CD4-positive, alpha-beta T cell (primary cell): ENCODE results near the gene PYGL. TPM values are rescaled to one million over a fixed set of nuclear protein-coding genes. Genes with fewer than 3 reads are reported as not detected.

Experiments used
- ATAC-seq: fragments of 200-7000 bp; cut with Tn5 transposase; one replicate; pipeline ENCODE4 v1.10.0; 2022; ENCODE audit warnings: mild to moderate bottlenecking; ENCODE audit not compliant: poor library complexity
- CTCF ChIA-PET: fragments of 350-600 bp; sonication (Branson Sonifier 250); formaldehyde crosslinking; loops from one replicate; lab custom pipeline; 2021; ENCODE audit warnings: antibody characterized with exemption, inconsistent platforms; lab: Charles Lee
- POLR2A ChIA-PET: fragments of 350-600 bp; sonication (Branson Sonifier 250); formaldehyde crosslinking; loops from one replicate; lab custom pipeline; 2021; ENCODE audit warnings: antibody characterized with exemption, inconsistent platforms; lab: Charles Lee
- DNase-seq, 14 experiments: peaks; one replicate each; pipeline ENCODE4 v3.0.0-alpha.2; 2013 to 2020; ENCODE audit warnings: mixed read lengths in 2 of 14
- H3K27ac ChIP-seq, 2 donors: one replicate each; pipeline versions ENCODE4 v1.5.1 to v1.7.0; 2013; ENCODE audit warnings: low read length in 2 of 2, low read depth in 1 of 2, mild to moderate bottlenecking in 1 of 2
- H3K27me3 ChIP-seq, 2 experiments: 1 replicate in 1 of 2; 2 replicates in 1 of 2; pipeline versions ENCODE4 v1.6.1 to v1.7.0; 2013; ENCODE audit warnings: low read length in 2 of 2, control low read depth in 1 of 2, mild to moderate bottlenecking in 1 of 2, moderate library complexity in 1 of 2; ENCODE audit not compliant: insufficient read depth in 2 of 2, control insufficient read depth in 1 of 2
- H3K36me3 ChIP-seq: one replicate; pipeline ENCODE4 v1.6.1; 2013; ENCODE audit warnings: low read length, control low read depth; ENCODE audit not compliant: insufficient read depth
- H3K4me1 ChIP-seq: one replicate; pipeline ENCODE4 v1.6.1; 2013; ENCODE audit warnings: low read length, control low read depth; ENCODE audit not compliant: insufficient read depth
- H3K4me3 ChIP-seq: one replicate; pipeline ENCODE4 v1.5.1; 2013; ENCODE audit warnings: mild to moderate bottlenecking, low read length, moderate library complexity
- H3K9me3 ChIP-seq, 2 experiments: 1 replicate in 1 of 2; 2 replicates in 1 of 2; pipeline versions ENCODE4 v1.6.1 to v1.7.0; 2013; ENCODE audit warnings: low read length in 2 of 2, mild to moderate bottlenecking in 2 of 2, control low read depth in 1 of 2, moderate library complexity in 1 of 2; ENCODE audit not compliant: control insufficient read depth in 1 of 2, insufficient read depth in 1 of 2
- H3K27ac Mint-ChIP-seq: one replicate; pipeline ENCODE4 v1.8.0; 2020; ENCODE audit warnings: mixed read lengths
- H3K27me3 Mint-ChIP-seq: one replicate; pipeline ENCODE4 v1.8.0; 2021; ENCODE audit warnings: mixed read lengths
- H3K36me3 Mint-ChIP-seq: one replicate; pipeline ENCODE4 v1.8.0; 2021; ENCODE audit warnings: low read depth, mixed read lengths
- H3K4me1 Mint-ChIP-seq: one replicate; pipeline ENCODE4 v1.8.0; 2021; ENCODE audit warnings: low read depth, mixed read lengths
- H3K4me3 Mint-ChIP-seq: one replicate; pipeline ENCODE4 v1.8.0; 2020; ENCODE audit warnings: mild to moderate bottlenecking, mixed read lengths
- H3K9me3 Mint-ChIP-seq: one replicate; pipeline ENCODE4 v1.8.0; 2020; ENCODE audit warnings: mixed read lengths
- CTCF ChIP-seq: fragments of 200-600 bp; IDR thresholded peaks from one replicate; pipeline ENCODE4 v1.8.0; 2022; ENCODE audit warnings: antibody characterized with exemption, mild to moderate bottlenecking
- intact Hi-C, 2 experiments: fragments of 100-400 bp; cut with DNase I in 1 of 2; cut with micrococcal nuclease in 1 of 2; formaldehyde crosslinking; loops; one replicate each; pipeline versions ENCODE4 v1.15.1 to v1.9.0; 2023 to 2025; cut with DNase I, micrococcal nuclease
- polyA plus RNA-seq, 2 donors: library from polyadenylated mRNA; unstranded; fragments of 120-200 nt; gene quantifications; one replicate each; pipeline ENCODE4 v1.2.1, GENCODE V29; 2013
- total RNA-seq, 174 experiments: library from RNA in 2 of 174; stranded (reverse) in 2 of 174; gene quantifications; one replicate each; pipeline ENCODE4 v1.2.3 and lab custom pipeline; 2021 to 2026

The PYGL gene
- under 1 TPM; 0.59 to 0.69 TPM for total RNA-seq
- polyA plus RNA-seq (2013, experiment 1 of 2): 6.8 TPM
- 6.4 TPM for polyA plus RNA-seq (2013, experiment 2 of 2)
- total RNA-seq (lab: John Stamatoyannopoulos, UW): 0.06 to 11.4 (median 0.93) reads per million in 172 experiments

- Mint-ChIP-seq H3K27me3 (peaks cover 53% of the 10 kb centered on the region), H3K27ac (peak within 1 kb of the TSS; percentile 40), H3K9me3 (no peaks in the 10 kb centered on the region), H3K4me1 (peaks cover 7% of the 10 kb centered on the region), H3K4me3 (peak within 1 kb of the TSS; percentile 88), H3K36me3 (no peaks in the 10 kb centered on the region)
- ChIA-PET POLR2A (interaction anchor here (1.1 kb wide), 1 partner anchor 8 kb away, joined by 4 read pairs; no protein-coding TSS in a partner anchor), CTCF (no interaction called here)
- Histone ChIP-seq H3K9me3 (peaks cover 0 to 10% of the 10 kb centered on the region in 2 experiments), H3K27ac (no peak within 1 kb of the TSS), H3K36me3 (no peaks in the 10 kb centered on the region), H3K4me3 (peak within 1 kb of the TSS; percentile 55), H3K4me1 (peaks cover 17% of the 10 kb centered on the region), H3K27me3 (peaks cover 24 to 47% of the 10 kb centered on the region in 2 experiments)
- DNase-seq: peak in 6 of 14 experiments; percentile 3 to 43 (median 11)
- peak; percentile 34 for ATAC-seq
- intact Hi-C loops: no loop called here
- TF ChIP-seq CTCF: no peak
Measured at GRCh38 chr14:50943943-50944646, at the start of gene PYGL. Gene PYGL, minus strand, starts transcription at chr14:50944483. Its CDS starts 80 bp downstream, at chr14:50944403.

GRCh38 chr14:50985859-50986331 lies 41.6 kb upstream of the PYGL start:
- POLR2A ChIA-PET: no interaction called here
- Histone ChIP-seq H3K9me3 (no peaks in the 10 kb centered on the region), H3K27me3 (no peaks in the 10 kb centered on the region), H3K4me1 (no peaks in the 10 kb centered on the region), H3K4me3 (no peak overlapping the region), H3K36me3 (no peaks in the 10 kb centered on the region), H3K27ac (no peak overlapping the region)
- no peaks in the 10 kb centered on the region for H3K27me3 Mint-ChIP-seq
- no peaks in the 10 kb centered on the region for H3K9me3 Mint-ChIP-seq
- CTCF ChIA-PET: no interaction called here
- intact Hi-C loops: no loop called here
- H3K36me3 Mint-ChIP-seq: no peaks in the 10 kb centered on the region
- H3K4me1 Mint-ChIP-seq: no peaks in the 10 kb centered on the region
- no peak for ATAC-seq
- H3K27ac Mint-ChIP-seq: no peak overlapping the region
- no peak for DNase-seq
- TF ChIP-seq CTCF: no peak
- H3K4me3 Mint-ChIP-seq: no peak overlapping the region

DNA sequence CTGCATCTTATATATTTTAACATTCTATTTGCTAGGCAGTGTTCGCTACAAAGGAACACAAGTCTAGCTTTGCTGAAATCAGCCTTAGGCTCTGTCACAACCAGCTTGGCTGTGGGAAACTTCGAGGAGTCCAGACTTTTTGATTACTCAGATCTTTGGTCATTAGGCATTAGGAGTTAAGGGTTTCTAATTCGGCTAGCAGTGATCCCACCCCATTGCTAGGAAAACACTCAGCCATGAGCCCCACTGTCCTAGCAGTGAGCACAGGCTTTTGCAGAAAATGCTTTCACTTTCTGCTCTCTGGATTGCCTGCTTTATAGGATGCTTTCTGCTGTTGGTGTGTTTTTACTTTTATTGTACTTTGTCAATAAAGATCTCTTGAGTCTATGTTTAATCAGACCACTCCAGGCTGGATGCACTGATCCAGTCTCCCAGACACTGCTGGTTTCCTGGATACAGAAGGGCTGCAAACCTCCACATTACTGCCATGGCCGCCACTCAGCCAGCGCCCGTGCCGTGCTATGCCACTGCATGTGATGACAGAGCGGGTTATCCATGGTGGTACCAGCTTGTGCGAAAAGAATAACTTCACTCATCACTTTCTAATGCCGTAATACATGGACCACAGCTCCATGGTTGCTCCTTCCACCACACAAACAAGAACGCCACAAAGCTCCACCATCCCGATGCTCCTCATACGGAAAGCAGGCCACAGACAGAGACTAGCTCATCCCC lies 41.0 kb upstream of the PYGL start:
- ATAC-seq: no peak
- no peaks in the 10 kb centered on the region for H3K4me1 ChIP-seq
- Mint-ChIP-seq H3K4me3 (no peak overlapping the region), H3K27ac (no peak overlapping the region), H3K4me1 (no peaks in the 10 kb centered on the region), H3K27me3 (no peaks in the 10 kb centered on the region), H3K36me3 (no peaks in the 10 kb centered on the region), H3K9me3 (no peaks in the 10 kb centered on the region)
- no peaks in the 10 kb centered on the region for H3K36me3 ChIP-seq
- no peak overlapping the region for H3K27ac ChIP-seq
- intact Hi-C loops: no loop called here
- no peaks in the 10 kb centered on the region for H3K9me3 ChIP-seq
- no peak for DNase-seq
- no peak for TF ChIP-seq CTCF
- ChIA-PET CTCF (no interaction called here), POLR2A (no interaction called here)
- no peak overlapping the region for H3K4me3 ChIP-seq
- no peaks in the 10 kb centered on the region for H3K27me3 ChIP-seq
